Parathyroid adenoma (tissue), 2 donors: ENCODE data around the gene OBI1.

Source experiments
- H2AFZ ChIP-seq: fragments of 300-600 bp; sonication (generic); one replicate; pipeline ENCODE4 v1.7.0; 2017; ENCODE audit warnings: antibody characterized with exemption, mild to moderate bottlenecking
- H3K27ac ChIP-seq: fragments of 300-600 bp; sonication (generic); one replicate; pipeline ENCODE4 v1.7.0; 2017
- H3K27me3 ChIP-seq: fragments of 300-600 bp; sonication (generic); one replicate; pipeline ENCODE4 v1.7.0; 2017; ENCODE audit warnings: low read length; ENCODE audit not compliant: control insufficient read depth, insufficient read depth
- H3K36me3 ChIP-seq: fragments of 300-600 bp; sonication (generic); one replicate; pipeline ENCODE4 v1.7.0; 2017; ENCODE audit warnings: low read length; ENCODE audit not compliant: control insufficient read depth, insufficient read depth
- H3K4me1 ChIP-seq: fragments of 300-600 bp; sonication (generic); one replicate; pipeline ENCODE4 v1.7.0; 2017; ENCODE audit warnings: control low read depth
- H3K4me2 ChIP-seq: fragments of 300-600 bp; sonication (generic); one replicate; pipeline ENCODE4 v1.7.0; 2017; ENCODE audit warnings: low read length
- H3K4me3 ChIP-seq: fragments of 300-600 bp; sonication (generic); one replicate; pipeline ENCODE4 v1.7.0; 2017; ENCODE audit warnings: low read depth, low read length
- H3K79me2 ChIP-seq: fragments of 300-600 bp; sonication (generic); one replicate; pipeline ENCODE4 v1.7.0; 2017; ENCODE audit warnings: control low read depth
- H3K9ac ChIP-seq: fragments of 300-600 bp; sonication (generic); one replicate; pipeline ENCODE4 v1.7.0; 2017; ENCODE audit warnings: mild to moderate bottlenecking
- H3K9me3 ChIP-seq: fragments of 300-600 bp; sonication (generic); one replicate; pipeline ENCODE4 v1.7.0; 2017; ENCODE audit warnings: low read length; ENCODE audit not compliant: control insufficient read depth
- TF ChIP-seq, protein P1 (sequence below): fragments of 300-600 bp; sonication (generic); IDR thresholded peaks from one replicate; pipeline ENCODE4 v1.7.0; 2017; ENCODE audit warnings: antibody characterized with exemption, mild to moderate bottlenecking
- donor health status: primary hyperparathyroidism.

Gene OBI1

DNA sequence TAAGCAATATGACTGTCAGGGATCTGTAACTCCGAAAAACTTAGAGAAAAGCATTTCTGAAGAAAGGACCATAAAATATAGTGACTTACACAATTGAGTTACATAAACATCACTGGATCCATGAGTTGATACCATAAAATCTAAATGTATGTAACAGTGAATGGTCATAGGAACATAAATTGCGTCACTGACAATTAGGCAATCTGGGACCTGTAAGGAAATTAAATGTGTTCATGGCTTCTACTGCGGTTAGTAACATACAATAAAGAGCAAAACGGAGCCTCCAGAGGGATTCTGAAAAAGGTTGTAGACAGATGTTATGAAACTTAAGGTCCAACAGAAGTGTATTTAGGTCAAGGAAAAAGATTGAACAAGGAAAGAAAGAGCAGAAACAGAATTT lies 82.7 kb downstream of the OBI1 start:
- H3K36me3 ChIP-seq = no peaks in the 10 kb centered on the region
- TF ChIP-seq, protein P1, sequence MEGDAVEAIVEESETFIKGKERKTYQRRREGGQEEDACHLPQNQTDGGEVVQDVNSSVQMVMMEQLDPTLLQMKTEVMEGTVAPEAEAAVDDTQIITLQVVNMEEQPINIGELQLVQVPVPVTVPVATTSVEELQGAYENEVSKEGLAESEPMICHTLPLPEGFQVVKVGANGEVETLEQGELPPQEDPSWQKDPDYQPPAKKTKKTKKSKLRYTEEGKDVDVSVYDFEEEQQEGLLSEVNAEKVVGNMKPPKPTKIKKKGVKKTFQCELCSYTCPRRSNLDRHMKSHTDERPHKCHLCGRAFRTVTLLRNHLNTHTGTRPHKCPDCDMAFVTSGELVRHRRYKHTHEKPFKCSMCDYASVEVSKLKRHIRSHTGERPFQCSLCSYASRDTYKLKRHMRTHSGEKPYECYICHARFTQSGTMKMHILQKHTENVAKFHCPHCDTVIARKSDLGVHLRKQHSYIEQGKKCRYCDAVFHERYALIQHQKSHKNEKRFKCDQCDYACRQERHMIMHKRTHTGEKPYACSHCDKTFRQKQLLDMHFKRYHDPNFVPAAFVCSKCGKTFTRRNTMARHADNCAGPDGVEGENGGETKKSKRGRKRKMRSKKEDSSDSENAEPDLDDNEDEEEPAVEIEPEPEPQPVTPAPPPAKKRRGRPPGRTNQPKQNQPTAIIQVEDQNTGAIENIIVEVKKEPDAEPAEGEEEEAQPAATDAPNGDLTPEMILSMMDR = no peak
- no peaks in the 10 kb centered on the region for H3K27me3 ChIP-seq

DNA sequence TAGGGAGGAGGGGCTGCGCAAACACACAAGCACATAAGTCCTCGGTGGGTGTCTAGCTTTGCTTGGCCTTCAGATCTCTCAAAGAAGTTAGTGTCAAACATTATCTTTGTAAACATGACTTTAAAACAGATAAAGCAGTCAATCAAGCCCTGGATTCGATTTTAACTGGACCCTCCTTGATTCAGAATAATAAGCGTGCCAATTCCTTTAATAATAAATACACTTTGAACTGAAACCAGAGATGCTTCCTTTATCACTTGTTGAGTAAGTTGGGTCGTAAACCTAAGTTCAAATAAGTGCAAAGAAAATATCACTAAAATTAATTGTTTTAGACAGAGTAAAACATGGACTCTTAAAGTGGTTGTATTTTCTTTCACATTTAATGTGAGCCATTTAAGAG lies 86.5 kb downstream of the OBI1 start:
- no peaks in the 10 kb centered on the region for H3K36me3 ChIP-seq
- no peak overlapping the region for H2AFZ ChIP-seq

More for the DNA sequence above, 82.7 kb downstream of the OBI1 start:
- Histone ChIP-seq H3K4me1 (no peaks in the 10 kb centered on the region), H3K4me2 (no peak overlapping the region), H3K4me3 (no peak overlapping the region), H2AFZ (no peak overlapping the region), H3K79me2 (no peaks in the 10 kb centered on the region), H3K27ac (no peak overlapping the region), H3K9me3 (no peaks in the 10 kb centered on the region), H3K9ac (no peak overlapping the region)

DNA sequence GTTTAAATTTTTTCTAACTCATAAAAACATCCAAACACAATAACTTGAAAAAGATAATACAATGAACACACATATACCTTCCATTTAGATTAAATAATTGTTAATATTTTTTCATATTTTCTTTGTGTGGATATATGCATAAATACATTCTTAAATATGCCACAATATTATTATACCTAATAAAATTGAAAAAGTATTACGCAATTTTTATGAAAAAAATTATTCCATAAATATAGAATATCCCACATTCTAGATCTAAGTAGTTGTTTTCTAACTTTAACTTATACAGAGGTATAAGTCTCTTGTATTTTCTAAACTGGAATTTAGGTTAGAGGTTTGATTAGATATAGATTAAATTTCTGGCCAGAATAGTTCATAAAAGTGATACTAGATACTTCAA lies 89.9 kb downstream of the OBI1 start:
- H3K36me3 ChIP-seq = no peaks in the 10 kb centered on the region

More for the DNA sequence above, 86.5 kb downstream of the OBI1 start:
- Histone ChIP-seq H3K4me3 (no peak overlapping the region), H3K9me3 (no peaks in the 10 kb centered on the region), H3K27ac (no peak overlapping the region), H3K4me1 (no peaks in the 10 kb centered on the region), H3K79me2 (no peaks in the 10 kb centered on the region), H3K4me2 (no peak overlapping the region), H3K9ac (no peak overlapping the region), H3K27me3 (no peaks in the 10 kb centered on the region)
- TF ChIP-seq, protein P1 = no peak

GRCh38 chr13:78566631-78567030 lies 92.3 kb downstream of the OBI1 start:
- H3K36me3 ChIP-seq = no peaks in the 10 kb centered on the region
- no peaks in the 10 kb centered on the region for H3K9me3 ChIP-seq
- H2AFZ ChIP-seq = no peak overlapping the region
- no peaks in the 10 kb centered on the region for H3K4me1 ChIP-seq
- no peak overlapping the region for H3K9ac ChIP-seq
- H3K79me2 ChIP-seq = no peaks in the 10 kb centered on the region
- no peak overlapping the region for H3K4me3 ChIP-seq
- TF ChIP-seq, protein P1 = no peak
- H3K27me3 ChIP-seq = no peaks in the 10 kb centered on the region
- H3K27ac ChIP-seq = no peak overlapping the region
- no peak overlapping the region for H3K4me2 ChIP-seq

More for the DNA sequence above, 89.9 kb downstream of the OBI1 start:
- Histone ChIP-seq H3K4me2 (no peak overlapping the region), H3K27me3 (no peaks in the 10 kb centered on the region), H3K79me2 (no peaks in the 10 kb centered on the region), H3K9ac (no peak overlapping the region), H3K27ac (no peak overlapping the region), H2AFZ (no peak overlapping the region), H3K9me3 (no peaks in the 10 kb centered on the region), H3K4me3 (no peak overlapping the region), H3K4me1 (no peaks in the 10 kb centered on the region)
- TF ChIP-seq, protein P1 = no peak
